Fibroblast of the aortic adventitia (primary cell): ENCODE measurements around the gene TRANK1. TPM values are rescaled to one million over a fixed set of nuclear protein-coding genes. Genes with fewer than 3 reads are reported as not detected.

ENCODE experiments used
- DNase-seq: peaks from one replicate; pipeline ENCODE4 v3.0.0-alpha.2; 2010; ENCODE audit warnings: low read depth
- H3K4me3 ChIP-seq: 2 replicates; pipeline ENCODE4 v1.5.1; 2011; ENCODE audit warnings: low read depth, mild to moderate bottlenecking, control low read depth, low read length, moderate library complexity
- CTCF ChIP-seq: IDR thresholded peaks from 2 replicates; pipeline ENCODE4 v1.5.1; 2011; ENCODE audit warnings: mild to moderate bottlenecking, low read length, control low read depth, inconsistent platforms; ENCODE audit not compliant: insufficient read depth
- total RNA-seq: library from RNA; depleted of rRNA; stranded (reverse); fragments of >200 nt; gene quantifications from 2 replicates; pipeline ENCODE4 v1.2.3, GENCODE V29; 2012; ENCODE audit warnings: low replicate concordance

TRANK1 gene
- total RNA-seq, 1 donor = 32.9 TPM

- no peak overlapping the region for H3K4me3 ChIP-seq
- DNase-seq = no peak
- no peak for TF ChIP-seq CTCF
These were observed 78.5 kb downstream of the TRANK1 start for GRCh38 chr3:36866368-36866767.

DNA sequence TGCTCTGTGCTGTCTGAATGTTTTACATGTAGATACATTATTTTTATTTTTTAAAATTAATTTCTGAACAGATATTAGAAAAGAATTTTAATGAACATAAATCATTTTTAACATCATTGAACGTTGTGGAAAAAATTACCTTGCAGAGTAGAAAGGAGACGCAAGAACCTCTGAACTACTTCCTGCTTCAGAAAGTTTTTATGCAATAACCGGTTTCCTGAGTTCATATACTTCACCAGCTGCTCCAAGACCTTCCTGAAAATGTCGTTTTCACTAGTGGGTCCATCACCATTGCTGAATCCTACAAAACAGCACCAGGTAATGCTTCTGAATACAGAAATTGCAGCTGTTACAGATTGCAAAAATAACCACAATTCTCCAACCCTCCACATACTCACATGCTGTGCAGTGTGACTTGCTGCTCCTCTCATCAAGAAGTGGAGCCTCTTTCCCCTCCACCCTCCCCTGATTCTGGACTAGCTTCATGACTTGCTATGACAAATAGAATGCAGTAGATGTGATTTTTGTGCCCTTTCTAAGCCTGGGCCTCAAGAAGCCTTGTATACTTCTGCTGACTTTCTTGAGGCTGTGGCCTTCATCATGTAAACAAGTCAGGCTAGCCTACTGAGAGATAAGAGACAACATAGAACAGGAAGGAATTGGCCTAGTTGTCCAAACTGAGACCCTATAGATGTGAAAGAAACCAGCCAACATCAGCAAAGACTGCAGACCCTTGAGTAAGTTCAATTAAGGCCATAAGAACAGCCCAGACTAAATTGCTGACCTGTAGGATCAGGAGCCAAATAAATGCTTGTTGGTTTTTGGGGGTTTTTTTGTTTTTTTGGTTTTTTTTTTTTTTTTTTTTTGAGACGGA, 80.4 kb downstream of the TRANK1 start:
- DNase-seq = no peak
- no peak overlapping the region for H3K4me3 ChIP-seq
- TF ChIP-seq CTCF = no peak

DNA sequence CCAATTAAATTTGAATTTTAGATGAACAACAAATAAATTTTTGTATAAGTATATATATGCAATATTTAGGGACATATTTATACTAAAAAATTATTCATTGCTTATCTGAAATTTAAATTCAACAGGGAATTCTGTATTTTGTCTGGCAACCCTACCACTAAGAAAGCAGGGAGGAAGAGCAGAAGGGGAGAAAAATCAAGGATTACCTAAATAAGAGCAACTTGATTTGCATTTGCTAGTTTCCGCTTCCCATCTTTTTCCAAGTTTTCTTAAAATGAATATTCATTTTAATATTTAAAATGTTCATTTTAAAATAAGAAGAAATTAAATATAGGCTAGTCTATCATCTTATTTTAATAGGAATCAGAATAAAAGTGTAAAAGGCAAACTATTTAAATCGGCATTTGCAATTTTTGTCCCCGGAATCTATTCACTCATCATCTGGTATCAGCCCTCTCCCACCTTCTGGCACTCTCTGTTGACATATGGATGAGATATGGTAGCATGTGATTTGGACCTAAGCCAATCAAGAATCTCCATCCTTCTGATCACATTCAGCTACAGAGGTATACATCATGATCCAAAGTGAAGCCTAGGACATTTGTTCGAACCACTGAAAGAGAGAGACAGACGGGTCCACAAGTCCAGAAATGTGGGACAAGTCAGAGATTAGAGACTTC, 82.6 kb downstream of the TRANK1 start:
- DNase-seq = no peak
- H3K4me3 ChIP-seq = no peak overlapping the region
- no peak for TF ChIP-seq CTCF

- no peak for DNase-seq
- H3K4me3 ChIP-seq = no peak overlapping the region
- TF ChIP-seq CTCF = no peak
These were observed 85.4 kb downstream of the TRANK1 start for GRCh38 chr3:36859494-36859893.

DNA sequence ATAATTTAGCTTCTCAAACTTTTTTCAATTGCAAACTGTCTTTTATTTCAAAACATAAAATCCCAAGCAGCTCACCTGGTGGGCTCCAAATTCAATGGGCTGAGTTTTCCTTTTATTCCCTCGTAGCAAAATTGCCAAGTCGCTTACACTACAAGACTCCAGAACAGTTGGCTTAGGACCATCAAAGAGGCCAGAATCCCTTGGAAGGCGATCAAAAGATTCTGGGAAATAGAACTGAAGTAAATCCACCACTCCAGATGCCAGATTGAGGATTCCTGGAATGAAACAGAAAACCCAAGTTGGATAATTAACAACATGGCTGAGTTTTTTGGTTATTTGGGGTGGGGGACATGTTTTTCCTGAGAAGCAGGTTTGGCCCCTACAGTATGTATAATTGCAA, 92.8 kb downstream of the TRANK1 start:
- no peak overlapping the region for H3K4me3 ChIP-seq
- no peak for TF ChIP-seq CTCF
- DNase-seq = peak; percentile 72

DNA sequence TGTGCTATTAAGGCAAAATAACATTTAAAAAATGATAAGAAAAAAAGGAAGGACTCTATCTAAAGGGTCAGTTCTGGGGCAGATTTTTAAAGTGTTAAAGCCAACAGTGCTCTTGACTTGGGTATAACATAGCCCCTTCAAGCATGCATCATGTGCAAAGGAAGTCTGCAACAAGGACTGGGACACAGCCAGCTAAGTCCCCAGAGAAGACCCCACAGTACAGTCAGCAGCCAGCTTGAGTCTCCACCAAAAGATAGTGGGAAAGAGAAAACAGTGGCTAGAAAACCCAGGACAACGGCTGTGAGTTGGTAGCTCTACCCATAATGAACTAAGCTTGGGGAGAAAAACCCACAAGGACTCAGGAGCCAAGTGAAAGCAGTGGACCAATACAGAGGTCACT, 94.1 kb downstream of the TRANK1 start:
- no peak for DNase-seq
- H3K4me3 ChIP-seq = no peak overlapping the region
- no peak for TF ChIP-seq CTCF
